ENCODE measurements around the gene SERPINH1.

SERPINH1 gene

GRCh38 chr11:75547617-75548058 lies 14.4 kb upstream of the SERPINH1 start:
- no peak overlapping the region for H3K4me2 ChIP-seq (ENCODE audit: low read depth, low read length, poor library complexity, severe bottlenecking)
- H4K20me1 ChIP-seq (ENCODE audit: insufficient read depth, low read length, poor library complexity, severe bottlenecking), result no peaks in the 10 kb centered on the region
- no peak overlapping the region for H2AFZ ChIP-seq (ENCODE audit: low read length)
- H3K9ac ChIP-seq (ENCODE audit: low read depth, low read length, poor library complexity, severe bottlenecking), result no peak overlapping the region
- H3K36me3 ChIP-seq (ENCODE audit: insufficient read depth, low read length), result no peaks in the 10 kb centered on the region
- no peaks in the 10 kb centered on the region for H3K79me2 ChIP-seq (ENCODE audit: insufficient read depth, low read length)
- no peaks in the 10 kb centered on the region for H3K9me3 ChIP-seq (ENCODE audit: insufficient read depth, low read depth, low read length)
- H3K27me3 ChIP-seq (ENCODE audit: insufficient read depth, low read length, poor library complexity, severe bottlenecking), result peaks cover under 1% of the 10 kb centered on the region
- no peaks in the 10 kb centered on the region for H3K9me2 ChIP-seq (replicated peaks; ENCODE audit: low read depth, low read length)
- no peaks in the 10 kb centered on the region for H3F3A ChIP-seq (ENCODE audit: low read depth)
- TF ChIP-seq, protein P1, sequence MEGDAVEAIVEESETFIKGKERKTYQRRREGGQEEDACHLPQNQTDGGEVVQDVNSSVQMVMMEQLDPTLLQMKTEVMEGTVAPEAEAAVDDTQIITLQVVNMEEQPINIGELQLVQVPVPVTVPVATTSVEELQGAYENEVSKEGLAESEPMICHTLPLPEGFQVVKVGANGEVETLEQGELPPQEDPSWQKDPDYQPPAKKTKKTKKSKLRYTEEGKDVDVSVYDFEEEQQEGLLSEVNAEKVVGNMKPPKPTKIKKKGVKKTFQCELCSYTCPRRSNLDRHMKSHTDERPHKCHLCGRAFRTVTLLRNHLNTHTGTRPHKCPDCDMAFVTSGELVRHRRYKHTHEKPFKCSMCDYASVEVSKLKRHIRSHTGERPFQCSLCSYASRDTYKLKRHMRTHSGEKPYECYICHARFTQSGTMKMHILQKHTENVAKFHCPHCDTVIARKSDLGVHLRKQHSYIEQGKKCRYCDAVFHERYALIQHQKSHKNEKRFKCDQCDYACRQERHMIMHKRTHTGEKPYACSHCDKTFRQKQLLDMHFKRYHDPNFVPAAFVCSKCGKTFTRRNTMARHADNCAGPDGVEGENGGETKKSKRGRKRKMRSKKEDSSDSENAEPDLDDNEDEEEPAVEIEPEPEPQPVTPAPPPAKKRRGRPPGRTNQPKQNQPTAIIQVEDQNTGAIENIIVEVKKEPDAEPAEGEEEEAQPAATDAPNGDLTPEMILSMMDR (conservative IDR thresholded peaks at IDR 0.05; ENCODE audit: low read length), result peak; percentile 92
- TF ChIP-seq EZH2phosphoT487 (IDR thresholded peaks at IDR 0.05; ENCODE audit: borderline replicate concordance), result no peak
- H3K4me1 ChIP-seq (ENCODE audit: insufficient read depth, low read length, poor library complexity, severe bottlenecking), result peaks cover 3% of the 10 kb centered on the region
- H3K4me3 ChIP-seq (ENCODE audit: low read length, poor library complexity, severe bottlenecking), result no peak overlapping the region

DNA sequence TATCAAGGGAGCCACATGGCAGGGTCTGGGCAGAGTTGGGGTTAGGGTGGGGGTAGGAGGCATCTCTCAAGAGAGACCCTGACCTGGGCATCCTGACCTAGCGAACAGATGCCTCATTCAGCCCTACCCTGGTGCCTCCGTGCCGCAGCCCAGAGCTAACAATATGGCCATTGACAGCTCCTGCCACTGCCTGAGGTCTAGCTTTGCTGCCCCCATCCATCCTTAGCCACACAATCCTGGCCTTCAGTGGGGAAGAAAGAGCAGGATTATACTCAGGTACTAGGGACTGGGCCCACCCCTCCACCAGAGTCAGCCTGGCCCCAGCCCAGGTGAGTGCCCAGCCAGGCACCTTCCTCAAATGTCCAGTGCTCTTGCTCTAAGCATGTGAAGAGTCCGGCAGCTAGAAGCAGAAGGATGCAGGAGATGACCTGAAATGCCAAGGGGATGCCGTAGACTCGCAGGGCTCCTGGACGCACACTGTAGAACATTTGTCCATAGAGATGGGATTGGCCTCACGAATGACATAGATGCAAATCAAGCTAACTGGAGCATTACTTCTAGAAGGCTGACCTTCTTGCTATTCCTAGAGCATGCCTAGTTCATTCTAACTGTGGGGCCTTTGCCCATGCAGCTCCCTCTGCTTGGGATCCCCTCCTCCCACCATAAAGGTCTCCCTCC lies 13.3 kb upstream of the SERPINH1 start:
- no peak overlapping the region for H3K4me3 ChIP-seq (ENCODE audit: low read length, poor library complexity, severe bottlenecking)
- H3K9me3 ChIP-seq (ENCODE audit: insufficient read depth, low read depth, low read length), result no peaks in the 10 kb centered on the region
- H3K27me3 ChIP-seq (ENCODE audit: insufficient read depth, low read length, poor library complexity, severe bottlenecking), result peaks cover 12% of the 10 kb centered on the region
- H3F3A ChIP-seq (ENCODE audit: low read depth), result no peaks in the 10 kb centered on the region
- H4K20me1 ChIP-seq (ENCODE audit: insufficient read depth, low read length, poor library complexity, severe bottlenecking), result no peaks in the 10 kb centered on the region
- H2AFZ ChIP-seq (ENCODE audit: low read length), result no peak overlapping the region
- TF ChIP-seq, protein P1 (conservative IDR thresholded peaks at IDR 0.05; ENCODE audit: low read length), result no peak
- TF ChIP-seq EZH2phosphoT487 (IDR thresholded peaks at IDR 0.05; ENCODE audit: borderline replicate concordance), result no peak
- H3K9me2 ChIP-seq (replicated peaks; ENCODE audit: low read depth, low read length), result no peaks in the 10 kb centered on the region
- H3K36me3 ChIP-seq (ENCODE audit: insufficient read depth, low read length), result no peaks in the 10 kb centered on the region
- H3K9ac ChIP-seq (ENCODE audit: low read depth, low read length, poor library complexity, severe bottlenecking), result no peak overlapping the region
- H3K79me2 ChIP-seq (ENCODE audit: insufficient read depth, low read length), result no peaks in the 10 kb centered on the region
- H3K4me1 ChIP-seq (ENCODE audit: insufficient read depth, low read length, poor library complexity, severe bottlenecking), result peaks cover 3% of the 10 kb centered on the region
- no peak overlapping the region for H3K4me2 ChIP-seq (ENCODE audit: low read depth, low read length, poor library complexity, severe bottlenecking)

DNA sequence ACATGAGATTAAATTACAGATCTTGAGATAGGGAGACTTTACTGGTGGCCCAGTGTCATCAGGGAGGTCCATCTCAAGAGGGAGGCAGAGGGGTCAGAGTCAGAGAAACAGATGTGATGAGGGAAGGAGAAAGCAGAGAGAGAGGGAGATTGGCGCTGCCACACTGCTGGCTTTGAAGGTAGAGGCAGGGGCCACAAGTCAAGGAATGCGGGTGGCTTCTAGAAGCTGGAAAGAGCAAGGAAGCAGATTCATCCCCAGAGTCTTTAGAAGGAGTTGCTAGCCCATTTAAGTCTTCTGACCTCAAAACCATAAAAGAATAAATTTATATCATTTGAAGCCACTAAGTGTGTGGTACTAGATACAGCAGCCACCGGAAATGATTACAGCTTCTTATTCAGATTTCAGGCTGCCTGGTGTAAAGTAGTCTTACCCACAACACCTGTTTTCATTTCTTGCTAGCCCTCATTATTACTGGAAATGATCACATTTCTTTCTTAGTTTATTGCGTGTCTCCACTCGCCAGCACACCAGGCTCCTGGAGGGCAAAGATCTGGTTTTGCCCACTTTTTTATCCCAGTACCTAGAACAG lies 12.6 kb upstream of the SERPINH1 start:
- Histone ChIP-seq H3K4me3 (ENCODE audit: low read length, poor library complexity, severe bottlenecking) (no peak overlapping the region), H3K9me3 (ENCODE audit: insufficient read depth, low read depth, low read length) (no peaks in the 10 kb centered on the region), H3K27me3 (ENCODE audit: insufficient read depth, low read length, poor library complexity, severe bottlenecking) (peaks cover 17% of the 10 kb centered on the region), H3K36me3 (ENCODE audit: insufficient read depth, low read length) (no peaks in the 10 kb centered on the region), H3K4me1 (ENCODE audit: insufficient read depth, low read length, poor library complexity, severe bottlenecking) (peaks cover 3% of the 10 kb centered on the region), H2AFZ (ENCODE audit: low read length) (no peak overlapping the region), H4K20me1 (ENCODE audit: insufficient read depth, low read length, poor library complexity, severe bottlenecking) (no peaks in the 10 kb centered on the region), H3K9me2 (replicated peaks; ENCODE audit: low read depth, low read length) (no peaks in the 10 kb centered on the region), H3K9ac (ENCODE audit: low read depth, low read length, poor library complexity, severe bottlenecking) (no peak overlapping the region), H3K4me2 (ENCODE audit: low read depth, low read length, poor library complexity, severe bottlenecking) (no peak overlapping the region), H3F3A (ENCODE audit: low read depth) (no peaks in the 10 kb centered on the region), H3K79me2 (ENCODE audit: insufficient read depth, low read length) (no peaks in the 10 kb centered on the region)
- TF ChIP-seq EZH2phosphoT487 (IDR thresholded peaks at IDR 0.05; ENCODE audit: borderline replicate concordance), result peak; percentile 79
- TF ChIP-seq, protein P1 (conservative IDR thresholded peaks at IDR 0.05; ENCODE audit: low read length), result no peak

All from Loucy (cell line).